Activated T-helper 1 cell treated with anti-CD3 and anti-CD28 coated beads, Interleukin-12 subunit alpha, Interleukin-12 subunit beta, Interleukin-2, Interleukin-4 antibody, amounts not matched to agents 30 ng/mL and 10 ng/mL and 1 ng/mL, durations not matched to agents 14 hours and 24 hours and 36 hours (primary cell): ENCODE measurements around the gene CDH22. TPM values are rescaled to one million over a fixed set of nuclear protein-coding genes. Genes with fewer than 3 reads are reported as not detected.
A peak's percentile ranks its signal among the peaks of the same experiment; 100 is the strongest.

Source experiments
- DNase-seq: peaks from one replicate; pipeline ENCODE4 v3.0.0; 2021; ENCODE audit warnings: low spot score
- H3K27ac Mint-ChIP-seq: one replicate; pipeline ENCODE4 v1.8.0; 2021; ENCODE audit warnings: mild to moderate bottlenecking, mixed read lengths
- H3K27me3 Mint-ChIP-seq: one replicate; pipeline ENCODE4 v1.8.0; 2022; ENCODE audit warnings: mild to moderate bottlenecking, moderate library complexity, mixed read lengths; ENCODE audit not compliant: insufficient read depth
- H3K36me3 Mint-ChIP-seq: one replicate; pipeline ENCODE4 v1.8.0; 2021; ENCODE audit warnings: low read depth, mixed read lengths
- H3K4me1 Mint-ChIP-seq: one replicate; pipeline ENCODE4 v1.8.0; 2021; ENCODE audit warnings: low read depth, mixed read lengths
- H3K4me3 Mint-ChIP-seq: one replicate; pipeline ENCODE4 v1.8.0; 2021; ENCODE audit warnings: mild to moderate bottlenecking, moderate library complexity, mixed read lengths
- H3K9me3 Mint-ChIP-seq: one replicate; pipeline ENCODE4 v1.8.0; 2021; ENCODE audit warnings: mixed read lengths
- intact Hi-C: fragments of 100-400 bp; cut with micrococcal nuclease; formaldehyde crosslinking; loops from one replicate; pipeline ENCODE4 v1.15.1; 2024
- total RNA-seq: library from RNA; stranded (reverse); gene quantifications from 2 replicates; pipeline ENCODE4 v1.2.3, GENCODE V29; 2022

CDH22 gene
- total RNA-seq, 1 donor from 2014 or later, result not detected

GRCh38 chr20:46132705-46133120 is 175.6 kb downstream of the CDH22 start:
- peak; percentile 34 for DNase-seq
- H3K4me1 Mint-ChIP-seq, result no peaks in the 10 kb centered on the region
- peaks cover 29% of the 10 kb centered on the region for H3K27me3 Mint-ChIP-seq
- H3K4me3 Mint-ChIP-seq, result no peak overlapping the region
- H3K27ac Mint-ChIP-seq, result no peak overlapping the region
- H3K9me3 Mint-ChIP-seq, result no peaks in the 10 kb centered on the region
- no peaks in the 10 kb centered on the region for H3K36me3 Mint-ChIP-seq
- intact Hi-C loops, result loop anchor here (1.0 to 5.0 kb wide), 5 partner anchors 42 to 306 kb away; partner anchors contain the start of gene CDH22

GRCh38 chr20:46131396-46131795 is 176.9 kb downstream of the CDH22 start:
- peaks cover 29% of the 10 kb centered on the region for H3K27me3 Mint-ChIP-seq
- no peak overlapping the region for H3K4me3 Mint-ChIP-seq
- H3K36me3 Mint-ChIP-seq, result no peaks in the 10 kb centered on the region
- no peaks in the 10 kb centered on the region for H3K9me3 Mint-ChIP-seq
- H3K27ac Mint-ChIP-seq, result no peak overlapping the region
- no peak for DNase-seq
- intact Hi-C loops, result loop anchor here (5.0 kb wide), 1 partner anchor 216 kb away; no protein-coding TSS in a partner anchor
- H3K4me1 Mint-ChIP-seq, result no peaks in the 10 kb centered on the region

GRCh38 chr20:46130534-46130933 is 177.8 kb downstream of the CDH22 start:
- intact Hi-C loops, result loop anchor here (5.0 kb wide), 1 partner anchor 217 kb away; no protein-coding TSS in a partner anchor

GRCh38 chr20:46129955-46130481 is 178.3 kb downstream of the CDH22 start:
- Mint-ChIP-seq H3K27ac (no peak overlapping the region), H3K36me3 (no peaks in the 10 kb centered on the region), H3K4me3 (no peak overlapping the region), H3K27me3 (peaks cover 23% of the 10 kb centered on the region), H3K4me1 (no peaks in the 10 kb centered on the region), H3K9me3 (no peaks in the 10 kb centered on the region)
- no peak for DNase-seq
- intact Hi-C loops, result loop anchor here (5.0 kb wide), 1 partner anchor 217 kb away; no protein-coding TSS in a partner anchor

More at GRCh38 chr20:46130534-46130933, 177.8 kb downstream of the CDH22 start:
- no peaks in the 10 kb centered on the region for H3K36me3 Mint-ChIP-seq
- H3K27ac Mint-ChIP-seq, result no peak overlapping the region
- peaks cover 23% of the 10 kb centered on the region for H3K27me3 Mint-ChIP-seq
- no peaks in the 10 kb centered on the region for H3K4me1 Mint-ChIP-seq
- H3K9me3 Mint-ChIP-seq, result no peaks in the 10 kb centered on the region
- H3K4me3 Mint-ChIP-seq, result no peak overlapping the region
- no peak for DNase-seq

- no peak overlapping the region for H3K4me3 Mint-ChIP-seq
These were observed 179.8 kb downstream of the CDH22 start for GRCh38 chr20:46128310-46129151.

GRCh38 chr20:46127396-46128010 is 180.8 kb downstream of the CDH22 start:
- no peak overlapping the region for H3K27ac Mint-ChIP-seq
- no peaks in the 10 kb centered on the region for H3K36me3 Mint-ChIP-seq
- no peaks in the 10 kb centered on the region for H3K9me3 Mint-ChIP-seq
- DNase-seq, result no peak
- intact Hi-C loops, result no loop called here
- H3K4me1 Mint-ChIP-seq, result no peaks in the 10 kb centered on the region
- H3K4me3 Mint-ChIP-seq, result no peak overlapping the region
- H3K27me3 Mint-ChIP-seq, result peaks cover 20% of the 10 kb centered on the region

More at GRCh38 chr20:46128310-46129151, 179.8 kb downstream of the CDH22 start:
- no peak overlapping the region for H3K27ac Mint-ChIP-seq
- no peaks in the 10 kb centered on the region for H3K9me3 Mint-ChIP-seq
- H3K4me1 Mint-ChIP-seq, result no peaks in the 10 kb centered on the region
- H3K36me3 Mint-ChIP-seq, result no peaks in the 10 kb centered on the region
- peaks cover 23% of the 10 kb centered on the region for H3K27me3 Mint-ChIP-seq
- intact Hi-C loops, result no loop called here
- no peak for DNase-seq

- Mint-ChIP-seq H3K9me3 (no peaks in the 10 kb centered on the region), H3K4me3 (no peak overlapping the region), H3K36me3 (no peaks in the 10 kb centered on the region), H3K4me1 (no peaks in the 10 kb centered on the region), H3K27ac (no peak overlapping the region), H3K27me3 (peaks cover 16% of the 10 kb centered on the region)
- intact Hi-C loops, result no loop called here
- no peak for DNase-seq
These were observed 181.8 kb downstream of the CDH22 start for GRCh38 chr20:46126440-46127056.

Other genes starting within 250 kb of the CDH22 start
- gene NCOA5, start 218.5 kb downstream of the CDH22 start, total RNA-seq, result 30.4 and 32.9 TPM in 2 replicates
- 2.0 TPM in 2 replicates for gene CD40, start 190.2 kb downstream of the CDH22 start, total RNA-seq
- gene ELMO2, start 98.1 kb upstream of the CDH22 start, total RNA-seq, result 79.7 and 91.1 TPM in 2 replicates
- 1.2 and 1.7 TPM in 2 replicates for gene ZNF334, start 205.1 kb upstream of the CDH22 start, total RNA-seq
- 0.26 and 0.47 TPM in 2 replicates for gene OCSTAMP, start 242.2 kb upstream of the CDH22 start, total RNA-seq